ENCODE measurements around the gene VSX2.

VSX2 gene

GRCh38 chr14:74223016-74223415 lies 16.2 kb upstream of the VSX2 start:
- no peak for DNase-seq (ENCODE audit: low read depth)

- no peak for DNase-seq (ENCODE audit: low read depth)
These were observed 7.5 kb upstream of the VSX2 start for GRCh38 chr14:74231784-74232183.

- DNase-seq (ENCODE audit: low read depth), result no peak
These were observed 4.2 kb upstream of the VSX2 start for GRCh38 chr14:74235017-74235416.

- DNase-seq (ENCODE audit: low read depth), result no peak
These were observed 1.8 kb upstream of the VSX2 start for GRCh38 chr14:74237441-74237840.

- DNase-seq (ENCODE audit: low read depth), result no peak
These were observed 872 bp downstream of the VSX2 start for GRCh38 chr14:74239848-74240793.

GRCh38 chr14:74240794-74241651 lies 1.8 kb downstream of the VSX2 start:
- no peak for DNase-seq (ENCODE audit: low read depth)

- DNase-seq (ENCODE audit: low read depth), result no peak
These were observed 2.4 kb downstream of the VSX2 start for GRCh38 chr14:74241652-74242017.

GRCh38 chr14:74242021-74242779 lies 3.0 kb downstream of the VSX2 start:
- DNase-seq (ENCODE audit: low read depth), result no peak

- no peak for DNase-seq (ENCODE audit: low read depth)
These were observed 3.5 kb downstream of the VSX2 start for GRCh38 chr14:74242780-74243042.

GRCh38 chr14:74243051-74243450 lies 3.8 kb downstream of the VSX2 start:
- no peak for DNase-seq (ENCODE audit: low read depth)

GRCh38 chr14:74244115-74244514 lies 4.9 kb downstream of the VSX2 start:
- DNase-seq (ENCODE audit: low read depth), result no peak

GRCh38 chr14:74245292-74245691 lies 6.0 kb downstream of the VSX2 start:
- DNase-seq (ENCODE audit: low read depth), result no peak

- DNase-seq (ENCODE audit: low read depth), result no peak
These were observed 7.3 kb downstream of the VSX2 start for GRCh38 chr14:74246542-74246941.

- DNase-seq (ENCODE audit: low read depth), result no peak
These were observed 8.8 kb downstream of the VSX2 start for GRCh38 chr14:74248017-74248416.

- no peak for DNase-seq (ENCODE audit: low read depth)
These were observed 10.5 kb downstream of the VSX2 start for GRCh38 chr14:74249433-74250375.

- DNase-seq (ENCODE audit: low read depth), result no peak
These were observed 16.0 kb downstream of the VSX2 start for GRCh38 chr14:74255281-74255680.

- no peak for DNase-seq (ENCODE audit: low read depth)
These were observed 18.1 kb downstream of the VSX2 start for GRCh38 chr14:74257078-74257940.

- no peak for DNase-seq (ENCODE audit: low read depth)
These were observed 18.9 kb downstream of the VSX2 start for GRCh38 chr14:74257941-74258763.

GRCh38 chr14:74258764-74259035 lies 19.5 kb downstream of the VSX2 start:
- DNase-seq (ENCODE audit: low read depth), result no peak

GRCh38 chr14:74259513-74259912 lies 20.3 kb downstream of the VSX2 start:
- DNase-seq (ENCODE audit: low read depth), result no peak
